Caco-2 (cell line): ENCODE measurements around the gene RANBP17. TPM values are rescaled to one million over a fixed set of nuclear protein-coding genes. Genes with fewer than 3 reads are reported as not detected.

Source experiments
- Bru-seq: library from RNA; stranded (reverse); fragments of 400-500 nt; gene quantifications from one replicate; lab custom pipeline; 2021; lab: Mats Ljungman, UMichigan
- BruChase-seq, 2 experiments: library from RNA; stranded (reverse); fragments of 400-500 nt; gene quantifications; one replicate each; lab custom pipeline; 2021; lab: Mats Ljungman, UMichigan
- BruUV-seq: library from RNA; stranded (reverse); fragments of 400-500 nt; replicated peaks from 2 replicates; lab custom pipeline; 2021; lab: Mats Ljungman, UMichigan
- CTCF ChIA-PET: fragments of 300-600 bp; sonication (Branson Sonifier 250); formaldehyde crosslinking; loops from one replicate; lab custom pipeline; 2022; ENCODE audit warnings: antibody characterized with exemption; lab: Charles Lee
- POLR2A ChIA-PET: fragments of 300-600 bp; sonication (Branson Sonifier 250); formaldehyde crosslinking; loops from one replicate; lab custom pipeline; 2022; ENCODE audit warnings: antibody characterized with exemption; lab: Charles Lee
- DNase-seq, 2 experiments: peaks; one replicate each; pipeline versions ENCODE4 v3.0.0 to v3.0.0-alpha.2; 2020 to 2022
- H3K27me3 ChIP-seq: replicated peaks from 2 replicates; pipeline ENCODE4 v1.6.0; 2011; ENCODE audit warnings: low read length; ENCODE audit not compliant: control insufficient read depth, insufficient read depth
- H3K36me3 ChIP-seq: 2 replicates; pipeline ENCODE4 v1.5.1; 2011; ENCODE audit warnings: low read length; ENCODE audit not compliant: control insufficient read depth, insufficient read depth
- H3K4me1 ChIP-seq: fragments of 250-450 bp; sonication (Bioruptor Pico); 2 replicates; pipeline ENCODE4 v1.5.1; 2020; ENCODE audit warnings: mild to moderate bottlenecking
- H3K4me3 ChIP-seq: 2 replicates; pipeline ENCODE4 v1.5.1; 2011; ENCODE audit warnings: low read depth, mild to moderate bottlenecking, control low read depth, low read length
- H3K9me3 ChIP-seq: fragments of 250-450 bp; sonication (Bioruptor Pico); 2 replicates; pipeline ENCODE4 v1.5.1; 2020; ENCODE audit warnings: mild to moderate bottlenecking, moderate library complexity
- H3K27ac Mint-ChIP-seq: one replicate; pipeline ENCODE4 v1.8.0; 2022; ENCODE audit warnings: mixed read lengths; ENCODE audit not compliant: unreplicated experiment
- H3K27me3 Mint-ChIP-seq: one replicate; pipeline ENCODE4 v1.8.0; 2022; ENCODE audit warnings: mixed read lengths; ENCODE audit not compliant: insufficient read depth, unreplicated experiment
- H3K36me3 Mint-ChIP-seq: one replicate; pipeline ENCODE4 v1.8.0; 2022; ENCODE audit warnings: mild to moderate bottlenecking, mixed read lengths; ENCODE audit not compliant: insufficient read depth, unreplicated experiment
- H3K4me1 Mint-ChIP-seq: one replicate; pipeline ENCODE4 v1.8.0; 2022; ENCODE audit warnings: low read depth, mixed read lengths; ENCODE audit not compliant: unreplicated experiment
- H3K4me3 Mint-ChIP-seq: one replicate; pipeline ENCODE4 v1.8.0; 2022; ENCODE audit warnings: mild to moderate bottlenecking, moderate library complexity, mixed read lengths; ENCODE audit not compliant: unreplicated experiment
- H3K9me3 Mint-ChIP-seq: one replicate; pipeline ENCODE4 v1.8.0; 2022; ENCODE audit warnings: mixed read lengths; ENCODE audit not compliant: unreplicated experiment
- CTCF ChIP-seq, 2 experiments: fragments of 200-600 bp in 1 of 2; IDR thresholded peaks; 1 replicate in 1 of 2; 2 replicates in 1 of 2; pipeline versions ENCODE4 v1.5.1 to v1.8.0; 2011 to 2022; ENCODE audit warnings: antibody characterized with exemption in 1 of 2, control low read depth in 1 of 2, inconsistent platforms in 1 of 2, low read depth in 1 of 2, low read length in 1 of 2, mild to moderate bottlenecking in 1 of 2, moderate library complexity in 1 of 2; ENCODE audit not compliant: insufficient read depth in 1 of 2, severe bottlenecking in 1 of 2, unreplicated experiment in 1 of 2
- intact Hi-C: fragments of 100-400 bp; cut with micrococcal nuclease; formaldehyde crosslinking; loops from one replicate; pipeline ENCODE4 v1.10.0; 2022; ENCODE audit not compliant: unreplicated experiment
- long read RNA-seq: library from polyadenylated mRNA; stranded (forward); transcript quantifications from one replicate; pipeline ENCODE4 v2.0.0, GENCODE V29; 2022
- total RNA-seq: library from RNA; stranded (reverse); gene quantifications from 2 replicates; pipeline ENCODE4 v1.2.3, GENCODE V29; 2022

The RANBP17 gene
- total RNA-seq (28.2 and 31.8 TPM in 2 replicates), Bru-seq, nascent RNA (percentile 76 among the genes with signal in this experiment), BruChase-seq, experiment 1, labeled RNA remaining after a 2-hour chase (percentile 85 among the genes with signal in this experiment), BruChase-seq, experiment 2, labeled RNA remaining after a 6-hour chase (percentile 67 among the genes with signal in this experiment)
- long read RNA-seq, partial matches to known transcripts: 1 of 7 reads
- long read RNA-seq, other reads (novel, unspliced or antisense): 6 of 7 reads

- CTCF ChIA-PET: no interaction called here
- Mint-ChIP-seq H3K27ac (peak within 1 kb of the TSS; percentile 61), H3K4me1 (peaks cover 19% of the 10 kb centered on the region), H3K27me3 (no peaks in the 10 kb centered on the region), H3K36me3 (peaks cover 14% of the 10 kb centered on the region), H3K4me3 (peak within 1 kb of the TSS; percentile 61), H3K9me3 (peaks cover 31% of the 10 kb centered on the region)
- no TSS peak for BruUV-seq
- H3K27me3 ChIP-seq: no peaks in the 10 kb centered on the region
- peak; percentile 84 to 90 for DNase-seq
- H3K9me3 ChIP-seq: peaks cover 12% of the 10 kb centered on the region
- H3K4me1 ChIP-seq: peaks cover 25% of the 10 kb centered on the region
- POLR2A ChIA-PET: no interaction called here
- H3K36me3 ChIP-seq: no peaks in the 10 kb centered on the region
- intact Hi-C loops: no loop called here
- peak within 1 kb of the TSS; percentile 78 for H3K4me3 ChIP-seq
- TF ChIP-seq CTCF (IDR thresholded peaks at IDR 0.05; ENCODE audit: insufficient read depth in 1 of 2, low read depth in 1 of 2, low read length in 1 of 2, severe bottlenecking in 1 of 2, unreplicated experiment in 1 of 2): peak in 1 of 2 experiments; percentile 18
Measured at GRCh38 chr5:170861917-170862766, at the start of gene RANBP17. RANBP17 (plus strand) TSS chr5:170862018.

GRCh38 chr5:170813231-170813630, 48.6 kb upstream of the RANBP17 start:
- no peak overlapping the region for H3K4me3 ChIP-seq
- Mint-ChIP-seq H3K9me3 (no peaks in the 10 kb centered on the region), H3K27me3 (no peaks in the 10 kb centered on the region), H3K4me3 (no peak overlapping the region), H3K27ac (no peak overlapping the region), H3K4me1 (no peaks in the 10 kb centered on the region), H3K36me3 (no peaks in the 10 kb centered on the region)
- intact Hi-C loops: no loop called here
- no peak for DNase-seq
- no peaks in the 10 kb centered on the region for H3K27me3 ChIP-seq
- no peaks in the 10 kb centered on the region for H3K4me1 ChIP-seq
- no peaks in the 10 kb centered on the region; the same call in 1 of the 2 replicates for H3K9me3 ChIP-seq
- ChIA-PET CTCF (no interaction called here), POLR2A (no interaction called here)
- H3K36me3 ChIP-seq: no peaks in the 10 kb centered on the region
- TF ChIP-seq CTCF (IDR thresholded peaks at IDR 0.05; ENCODE audit: insufficient read depth in 1 of 2, low read depth in 1 of 2, low read length in 1 of 2, severe bottlenecking in 1 of 2, unreplicated experiment in 1 of 2): no peak
- no TSS peak for BruUV-seq

- no peaks in the 10 kb centered on the region for H3K4me1 ChIP-seq
- Mint-ChIP-seq H3K9me3 (no peaks in the 10 kb centered on the region), H3K27ac (no peak overlapping the region), H3K27me3 (no peaks in the 10 kb centered on the region), H3K4me1 (no peaks in the 10 kb centered on the region), H3K4me3 (no peak overlapping the region), H3K36me3 (no peaks in the 10 kb centered on the region)
- H3K4me3 ChIP-seq: no peak overlapping the region
- no peak for TF ChIP-seq CTCF (IDR thresholded peaks at IDR 0.05; ENCODE audit: insufficient read depth in 1 of 2, low read depth in 1 of 2, low read length in 1 of 2, severe bottlenecking in 1 of 2, unreplicated experiment in 1 of 2)
- no peaks in the 10 kb centered on the region; the same call in 1 of the 2 replicates for H3K9me3 ChIP-seq
- no peaks in the 10 kb centered on the region for H3K27me3 ChIP-seq
- CTCF ChIA-PET: no interaction called here
- H3K36me3 ChIP-seq: no peaks in the 10 kb centered on the region
- intact Hi-C loops: no loop called here
- no peak for DNase-seq
- no TSS peak for BruUV-seq
- POLR2A ChIA-PET: no interaction called here
Measured at GRCh38 chr5:170817195-170817594, 44.6 kb upstream of the RANBP17 start.
